ENCODE measurements around the gene PACS2. TPM values are rescaled to one million over a fixed set of nuclear protein-coding genes. Genes with fewer than 3 reads are reported as not detected.

The PACS2 gene
- total and polyA plus RNA-seq, 2 of the 4 experiments (the other 2 are of a cell fraction), result 15.6 to 32.2 TPM

DNA sequence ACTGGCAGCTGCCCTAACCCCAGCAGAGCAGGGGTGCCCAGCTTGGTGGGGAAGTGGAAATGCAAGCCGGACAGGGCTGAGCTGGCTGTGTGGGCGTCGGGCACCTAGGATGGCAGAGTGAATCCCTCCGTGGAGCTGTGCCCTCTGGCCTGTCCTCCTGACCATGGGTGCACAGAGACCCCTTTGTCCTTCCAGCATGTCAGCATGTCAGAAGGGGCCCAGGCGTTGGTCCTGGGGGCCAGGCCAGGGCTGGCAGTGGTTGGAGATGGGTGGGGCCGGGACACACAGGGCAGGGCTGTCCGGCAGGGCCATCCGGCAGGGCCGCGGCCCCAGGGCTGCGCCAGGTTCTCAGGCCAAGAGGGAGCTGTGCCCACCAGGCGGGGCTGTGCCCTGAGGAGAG lies 75.0 kb downstream of the PACS2 start:
- no peak overlapping the region for H2AFZ ChIP-seq (replicated peaks; ENCODE audit: low read length, poor library complexity)
- H3K79me1 ChIP-seq (ENCODE audit: low read depth in 1 of 2, low read length in 2 of 2), result no peaks in the 10 kb centered on the region
- H3K56ac ChIP-seq (ENCODE audit: extremely low read depth, insufficient read depth, low read length), result no peak overlapping the region
- H2AK5ac ChIP-seq (ENCODE audit: low read depth, low read length), result no peak overlapping the region
- H4K20me1 ChIP-seq (ENCODE audit: insufficient read depth, low read length), result no peaks in the 10 kb centered on the region
- no peak overlapping the region for H2BK20ac ChIP-seq (ENCODE audit: low read depth, low read length)
- no peak overlapping the region for H2BK15ac ChIP-seq (ENCODE audit: low read depth, low read length)
- no peaks in the 10 kb centered on the region for H3K9me1 ChIP-seq (ENCODE audit: insufficient read depth, low read length)
- no peak overlapping the region for H3K27ac ChIP-seq (ENCODE audit: insufficient read depth, low read length)
- no peak overlapping the region for H3K23ac ChIP-seq (ENCODE audit: low read depth, low read length)
- ChIA-PET CTCF (interaction anchor here (0.9 kb wide), 1 partner anchor 100 kb away, joined by 4 read pairs; no protein-coding TSS in a partner anchor), POLR2A (ENCODE audit: unreplicated experiment) (no interaction called here)
- intact Hi-C loops (cut with micrococcal nuclease) (no loop called here), dilution Hi-C loops (cut with HindIII; ENCODE audit: low sequenced_read_pairs, unreplicated experiment) (no loop called here), in situ Hi-C loops (cut with MboI; ENCODE audit: low sequenced_read_pairs) (no loop called here)
- H3K4me2 ChIP-seq (ENCODE audit: low read depth, low read length), result no peak overlapping the region
- H4K91ac ChIP-seq (ENCODE audit: insufficient read depth, low read depth, low read length), result no peak overlapping the region
- no peak overlapping the region for H3K9ac ChIP-seq (ENCODE audit: low read depth, low read length)
- no peak overlapping the region for H3K4ac ChIP-seq (ENCODE audit: low read depth, low read length)
- H3K27me3 ChIP-seq (ENCODE audit: control insufficient read depth, insufficient read depth, low read length), result no peaks in the 10 kb centered on the region
- TF ChIP-seq MAZ (IDR thresholded peaks at IDR 0.05; ENCODE audit: borderline replicate concordance, low read depth, low read length) (no peak), MAFK (IDR thresholded peaks at IDR 0.05; ENCODE audit: low read depth, low read length) (no peak), SMC3 (IDR thresholded peaks at IDR 0.05; ENCODE audit: low read depth, low read length) (no peak), RAD21 (IDR thresholded peaks at IDR 0.05; ENCODE audit: low read length) (no peak), BHLHE40 (IDR thresholded peaks at IDR 0.05; ENCODE audit: low read depth, low read length) (no peak), MXI1 (IDR thresholded peaks at IDR 0.05; ENCODE audit: borderline replicate concordance, low read depth, low read length) (no peak), CEBPB (IDR thresholded peaks at IDR 0.05; ENCODE audit: low read depth, low read length) (no peak), RCOR1 (IDR thresholded peaks at IDR 0.05; ENCODE audit: insufficient replicate concordance, low read length) (no peak), FOS (IDR thresholded peaks at IDR 0.05; ENCODE audit: low read depth, low read length) (no peak), RFX5 (IDR thresholded peaks at IDR 0.05; ENCODE audit: low read depth, low read length) (no peak)
- TF ChIP-seq, protein P1, sequence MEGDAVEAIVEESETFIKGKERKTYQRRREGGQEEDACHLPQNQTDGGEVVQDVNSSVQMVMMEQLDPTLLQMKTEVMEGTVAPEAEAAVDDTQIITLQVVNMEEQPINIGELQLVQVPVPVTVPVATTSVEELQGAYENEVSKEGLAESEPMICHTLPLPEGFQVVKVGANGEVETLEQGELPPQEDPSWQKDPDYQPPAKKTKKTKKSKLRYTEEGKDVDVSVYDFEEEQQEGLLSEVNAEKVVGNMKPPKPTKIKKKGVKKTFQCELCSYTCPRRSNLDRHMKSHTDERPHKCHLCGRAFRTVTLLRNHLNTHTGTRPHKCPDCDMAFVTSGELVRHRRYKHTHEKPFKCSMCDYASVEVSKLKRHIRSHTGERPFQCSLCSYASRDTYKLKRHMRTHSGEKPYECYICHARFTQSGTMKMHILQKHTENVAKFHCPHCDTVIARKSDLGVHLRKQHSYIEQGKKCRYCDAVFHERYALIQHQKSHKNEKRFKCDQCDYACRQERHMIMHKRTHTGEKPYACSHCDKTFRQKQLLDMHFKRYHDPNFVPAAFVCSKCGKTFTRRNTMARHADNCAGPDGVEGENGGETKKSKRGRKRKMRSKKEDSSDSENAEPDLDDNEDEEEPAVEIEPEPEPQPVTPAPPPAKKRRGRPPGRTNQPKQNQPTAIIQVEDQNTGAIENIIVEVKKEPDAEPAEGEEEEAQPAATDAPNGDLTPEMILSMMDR (conservative IDR thresholded peaks at IDR 0.05; ENCODE audit: low read depth, low read length), result no peak
- TF ChIP-seq, protein P2, sequence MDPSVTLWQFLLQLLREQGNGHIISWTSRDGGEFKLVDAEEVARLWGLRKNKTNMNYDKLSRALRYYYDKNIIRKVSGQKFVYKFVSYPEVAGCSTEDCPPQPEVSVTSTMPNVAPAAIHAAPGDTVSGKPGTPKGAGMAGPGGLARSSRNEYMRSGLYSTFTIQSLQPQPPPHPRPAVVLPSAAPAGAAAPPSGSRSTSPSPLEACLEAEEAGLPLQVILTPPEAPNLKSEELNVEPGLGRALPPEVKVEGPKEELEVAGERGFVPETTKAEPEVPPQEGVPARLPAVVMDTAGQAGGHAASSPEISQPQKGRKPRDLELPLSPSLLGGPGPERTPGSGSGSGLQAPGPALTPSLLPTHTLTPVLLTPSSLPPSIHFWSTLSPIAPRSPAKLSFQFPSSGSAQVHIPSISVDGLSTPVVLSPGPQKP (IDR thresholded peaks at IDR 0.05; ENCODE audit: borderline replicate concordance, low read depth, low read length), result no peak
- DNase-seq (no peak), ATAC-seq (ENCODE audit: low read depth) (no peak)
- H2AK9ac ChIP-seq (replicated peaks; ENCODE audit: low read depth, low read length, poor library complexity), result no peak overlapping the region
- BruUV-seq (replicated peaks), result no TSS peak
- H3K4me3 ChIP-seq (ENCODE audit: insufficient read depth, low read depth, low read length), result no peak overlapping the region
- no peak overlapping the region for H2BK5ac ChIP-seq (ENCODE audit: low read depth, low read length, poor library complexity, severe bottlenecking)
- H3K18ac ChIP-seq (ENCODE audit: low read depth, low read length), result no peak overlapping the region
- no peak overlapping the region for H4K8ac ChIP-seq (ENCODE audit: low read depth in 2 of 2, low read length in 2 of 2)
- H3K9me3 ChIP-seq (ENCODE audit: control insufficient read depth, insufficient read depth, low read length), result no peaks in the 10 kb centered on the region
- no peaks in the 10 kb centered on the region for H3K4me1 ChIP-seq (ENCODE audit: control insufficient read depth, insufficient read depth, low read length)
- peaks cover 17% of the 10 kb centered on the region; the same call in 1 of the 2 replicates for H3K36me3 ChIP-seq (ENCODE audit: control insufficient read depth, insufficient read depth, low read length)
- H4K5ac ChIP-seq (ENCODE audit: low read depth, low read length), result no peak overlapping the region
- H2BK120ac ChIP-seq (ENCODE audit: low read depth, low read length), result no peak overlapping the region
- H3K14ac ChIP-seq (replicated peaks; ENCODE audit: low read depth, low read length), result no peak overlapping the region
- WGBS, 2 experiments (ENCODE audit: extremely low coverage in 2 of 2, insufficient read length in 1 of 2), result 92% methylated on average over 7 of the region's 12 CpGs; no CpG with 5 or more reads in 1 of the 2 experiments

All from IMR-90 (cell line).